Measurements from ENCODE around the gene DHX36. TPM values are rescaled to one million over a fixed set of nuclear protein-coding genes. Genes with fewer than 3 reads are reported as not detected.

DHX36 gene
- total and polyA plus RNA-seq, 10 of the 15 experiments (the other 5 are each of a cell fraction or from before 2014, with no cell fraction given) = 16.2 to 70.5 (median 41.6) TPM

DNA sequence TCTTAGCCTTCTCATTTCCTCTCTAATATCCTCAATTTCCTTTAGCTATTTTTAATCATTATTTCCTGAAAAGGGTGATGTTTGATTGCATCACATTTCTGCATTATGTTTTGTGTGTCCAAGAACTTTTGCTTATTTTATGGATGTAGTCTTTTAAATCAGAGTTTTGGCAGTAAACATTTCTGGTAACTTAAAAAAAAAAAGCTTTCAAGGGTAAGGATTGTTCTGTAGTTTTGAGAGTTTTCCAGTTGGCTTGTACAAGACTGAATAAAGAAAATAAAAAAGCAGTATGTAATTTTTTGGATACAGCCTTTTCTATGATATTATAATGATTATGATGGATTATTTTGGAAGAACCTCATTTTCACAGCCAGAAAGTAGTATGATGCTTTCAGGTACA lies 99.4 kb downstream of the DHX36 start:
- FAIRE-seq (no peak), ATAC-seq (no peak), DNase-seq (ENCODE audit: low read depth, low spot score) (no peak)
- in situ Hi-C loops (cut with MboI) = no loop called here
- no peaks in the 10 kb centered on the region for H3K36me3 ChIP-seq (ENCODE audit: control insufficient read depth in 2 of 2, insufficient read depth in 2 of 2, low read length in 1 of 2)
- no peaks in the 10 kb centered on the region for H3K4me1 ChIP-seq (ENCODE audit: control insufficient read depth, insufficient read depth, low read length)
- no peak overlapping the region for H2AFZ ChIP-seq (ENCODE audit: control insufficient read depth, low read depth, low read length)
- ChIA-PET SMC1A (ENCODE audit: uncharacterized antibody, unreplicated experiment) (no interaction called here), CTCF (no interaction called here), POLR2A (interaction anchor here (0.5 kb wide), 1 partner anchor 367 kb away, joined by 4 read pairs; no protein-coding TSS in a partner anchor), RAD21 (ENCODE audit: unreplicated experiment) (no interaction called here)
- TF ChIP-seq SMARCA5 (IDR thresholded peaks at IDR 0.05) = no peak
- TF ChIP-seq SIN3A (IDR thresholded peaks at IDR 0.05; ENCODE audit: low read depth, low read length) = no peak
- TF ChIP-seq, protein P1, sequence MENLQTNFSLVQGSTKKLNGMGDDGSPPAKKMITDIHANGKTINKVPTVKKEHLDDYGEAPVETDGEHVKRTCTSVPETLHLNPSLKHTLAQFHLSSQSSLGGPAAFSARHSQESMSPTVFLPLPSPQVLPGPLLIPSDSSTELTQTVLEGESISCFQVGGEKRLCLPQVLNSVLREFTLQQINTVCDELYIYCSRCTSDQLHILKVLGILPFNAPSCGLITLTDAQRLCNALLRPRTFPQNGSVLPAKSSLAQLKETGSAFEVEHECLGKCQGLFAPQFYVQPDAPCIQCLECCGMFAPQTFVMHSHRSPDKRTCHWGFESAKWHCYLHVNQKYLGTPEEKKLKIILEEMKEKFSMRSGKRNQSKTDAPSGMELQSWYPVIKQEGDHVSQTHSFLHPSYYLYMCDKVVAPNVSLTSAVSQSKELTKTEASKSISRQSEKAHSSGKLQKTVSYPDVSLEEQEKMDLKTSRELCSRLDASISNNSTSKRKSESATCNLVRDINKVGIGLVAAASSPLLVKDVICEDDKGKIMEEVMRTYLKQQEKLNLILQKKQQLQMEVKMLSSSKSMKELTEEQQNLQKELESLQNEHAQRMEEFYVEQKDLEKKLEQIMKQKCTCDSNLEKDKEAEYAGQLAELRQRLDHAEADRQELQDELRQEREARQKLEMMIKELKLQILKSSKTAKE (IDR thresholded peaks at IDR 0.05; ENCODE audit: low read depth, poor library complexity, severe bottlenecking) = no peak
- TF ChIP-seq, protein P2, sequence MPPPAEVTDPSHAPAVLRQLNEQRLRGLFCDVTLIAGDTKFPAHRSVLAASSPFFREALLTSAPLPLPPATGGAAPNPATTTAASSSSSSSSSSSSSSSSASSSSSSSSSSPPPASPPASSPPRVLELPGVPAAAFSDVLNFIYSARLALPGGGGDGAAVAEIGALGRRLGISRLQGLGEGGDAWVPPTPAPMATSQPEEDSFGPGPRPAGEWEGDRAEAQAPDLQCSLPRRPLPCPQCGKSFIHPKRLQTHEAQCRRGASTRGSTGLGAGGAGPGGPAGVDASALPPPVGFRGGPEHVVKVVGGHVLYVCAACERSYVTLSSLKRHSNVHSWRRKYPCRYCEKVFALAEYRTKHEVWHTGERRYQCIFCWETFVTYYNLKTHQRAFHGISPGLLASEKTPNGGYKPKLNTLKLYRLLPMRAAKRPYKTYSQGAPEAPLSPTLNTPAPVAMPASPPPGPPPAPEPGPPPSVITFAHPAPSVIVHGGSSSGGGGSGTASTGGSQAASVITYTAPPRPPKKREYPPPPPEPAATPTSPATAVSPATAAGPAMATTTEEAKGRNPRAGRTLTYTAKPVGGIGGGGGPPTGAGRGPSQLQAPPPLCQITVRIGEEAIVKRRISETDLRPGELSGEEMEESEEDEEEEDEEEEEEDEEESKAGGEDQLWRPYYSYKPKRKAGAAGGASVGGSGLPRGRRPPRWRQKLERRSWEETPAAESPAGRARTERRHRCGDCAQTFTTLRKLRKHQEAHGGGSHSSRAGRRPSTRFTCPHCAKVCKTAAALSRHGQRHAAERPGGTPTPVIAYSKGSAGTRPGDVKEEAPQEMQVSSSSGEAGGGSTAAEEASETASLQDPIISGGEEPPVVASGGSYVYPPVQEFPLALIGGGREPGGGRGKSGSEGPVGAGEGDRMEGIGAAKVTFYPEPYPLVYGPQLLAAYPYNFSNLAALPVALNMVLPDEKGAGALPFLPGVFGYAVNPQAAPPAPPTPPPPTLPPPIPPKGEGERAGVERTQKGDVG (CRISPR knock-in tag; IDR thresholded peaks at IDR 0.05) = no peak
- no peak for TF ChIP-seq ASH2L (IDR thresholded peaks at IDR 0.05; ENCODE audit: borderline replicate concordance, low read depth)
- TF ChIP-seq NR2C1 (IDR thresholded peaks at IDR 0.05) = no peak
- no peak for TF ChIP-seq SMAD5 (IDR thresholded peaks at IDR 0.05; ENCODE audit: low read depth)
- TF ChIP-seq IKZF1 (conservative IDR thresholded peaks at IDR 0.05) = no peak
- no peak for TF ChIP-seq FOXK2 (IDR thresholded peaks at IDR 0.05)
- TF ChIP-seq RBBP5 (conservative IDR thresholded peaks at IDR 0.05) = no peak
- TF ChIP-seq MTA2 (IDR thresholded peaks at IDR 0.05; ENCODE audit: low read depth) = no peak
- TF ChIP-seq BACH1 (IDR thresholded peaks at IDR 0.05; ENCODE audit: borderline replicate concordance) = no peak
- TF ChIP-seq ZNF24 (IDR thresholded peaks at IDR 0.05) = no peak
- TF ChIP-seq ZNF217 (IDR thresholded peaks at IDR 0.05) = no peak
- TF ChIP-seq MXI1 (IDR thresholded peaks at IDR 0.05; ENCODE audit: low read depth, low read length) = no peak
- no peak for TF ChIP-seq DPF2 (IDR thresholded peaks at IDR 0.05)
- TF ChIP-seq ATF7 (IDR thresholded peaks at IDR 0.05; ENCODE audit: low read depth) = no peak
- TF ChIP-seq, protein P3, sequence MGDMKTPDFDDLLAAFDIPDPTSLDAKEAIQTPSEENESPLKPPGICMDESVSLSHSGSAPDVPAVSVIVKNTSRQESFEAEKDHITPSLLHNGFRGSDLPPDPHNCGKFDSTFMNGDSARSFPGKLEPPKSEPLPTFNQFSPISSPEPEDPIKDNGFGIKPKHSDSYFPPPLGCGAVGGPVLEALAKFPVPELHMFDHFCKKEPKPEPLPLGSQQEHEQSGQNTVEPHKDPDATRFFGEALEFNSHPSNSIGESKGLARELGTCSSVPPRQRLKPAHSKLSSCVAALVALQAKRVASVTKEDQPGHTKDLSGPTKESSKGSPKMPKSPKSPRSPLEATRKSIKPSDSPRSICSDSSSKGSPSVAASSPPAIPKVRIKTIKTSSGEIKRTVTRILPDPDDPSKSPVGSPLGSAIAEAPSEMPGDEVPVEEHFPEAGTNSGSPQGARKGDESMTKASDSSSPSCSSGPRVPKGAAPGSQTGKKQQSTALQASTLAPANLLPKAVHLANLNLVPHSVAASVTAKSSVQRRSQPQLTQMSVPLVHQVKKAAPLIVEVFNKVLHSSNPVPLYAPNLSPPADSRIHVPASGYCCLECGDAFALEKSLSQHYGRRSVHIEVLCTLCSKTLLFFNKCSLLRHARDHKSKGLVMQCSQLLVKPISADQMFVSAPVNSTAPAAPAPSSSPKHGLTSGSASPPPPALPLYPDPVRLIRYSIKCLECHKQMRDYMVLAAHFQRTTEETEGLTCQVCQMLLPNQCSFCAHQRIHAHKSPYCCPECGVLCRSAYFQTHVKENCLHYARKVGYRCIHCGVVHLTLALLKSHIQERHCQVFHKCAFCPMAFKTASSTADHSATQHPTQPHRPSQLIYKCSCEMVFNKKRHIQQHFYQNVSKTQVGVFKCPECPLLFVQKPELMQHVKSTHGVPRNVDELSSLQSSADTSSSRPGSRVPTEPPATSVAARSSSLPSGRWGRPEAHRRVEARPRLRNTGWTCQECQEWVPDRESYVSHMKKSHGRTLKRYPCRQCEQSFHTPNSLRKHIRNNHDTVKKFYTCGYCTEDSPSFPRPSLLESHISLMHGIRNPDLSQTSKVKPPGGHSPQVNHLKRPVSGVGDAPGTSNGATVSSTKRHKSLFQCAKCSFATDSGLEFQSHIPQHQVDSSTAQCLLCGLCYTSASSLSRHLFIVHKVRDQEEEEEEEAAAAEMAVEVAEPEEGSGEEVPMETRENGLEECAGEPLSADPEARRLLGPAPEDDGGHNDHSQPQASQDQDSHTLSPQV (IDR thresholded peaks at IDR 0.05) = no peak
- H3K4me3 ChIP-seq = no peak overlapping the region
- H3K9me3 ChIP-seq (replicated peaks; ENCODE audit: control insufficient read depth, insufficient read depth, low read length) = no peaks in the 10 kb centered on the region
- H3K9ac ChIP-seq (ENCODE audit: control insufficient read depth, insufficient read depth, low read length) = no peak overlapping the region
- H4K20me1 ChIP-seq (ENCODE audit: control insufficient read depth, insufficient read depth) = no peaks in the 10 kb centered on the region
- intact Hi-C loops (cut with micrococcal nuclease; ENCODE audit: unreplicated experiment) = no loop called here
- BruUV-seq (replicated peaks) = no TSS peak
- H3K27ac ChIP-seq (ENCODE audit: control insufficient read depth, insufficient read depth) = no peak overlapping the region
- H3K27me3 ChIP-seq (replicated peaks in 1 of 2; ENCODE audit: control insufficient read depth in 2 of 2, insufficient read depth in 2 of 2, low read length in 1 of 2) = no peaks in the 10 kb centered on the region
- no peaks in the 10 kb centered on the region for H3K79me2 ChIP-seq (ENCODE audit: control insufficient read depth, insufficient read depth, low read length)
- H3K4me2 ChIP-seq (ENCODE audit: control insufficient read depth, insufficient read depth) = no peak overlapping the region
